CD4-positive, alpha-beta T cell treated with Interleukin-12 subunit alpha and Interleukin-12 subunit beta, for 1 hour (primary cell): ENCODE measurements around the gene TMF1.

Source experiments
- DNase-seq: peaks from one replicate; pipeline ENCODE4 v3.0.0-alpha.2; 2020

TMF1 gene

DNA sequence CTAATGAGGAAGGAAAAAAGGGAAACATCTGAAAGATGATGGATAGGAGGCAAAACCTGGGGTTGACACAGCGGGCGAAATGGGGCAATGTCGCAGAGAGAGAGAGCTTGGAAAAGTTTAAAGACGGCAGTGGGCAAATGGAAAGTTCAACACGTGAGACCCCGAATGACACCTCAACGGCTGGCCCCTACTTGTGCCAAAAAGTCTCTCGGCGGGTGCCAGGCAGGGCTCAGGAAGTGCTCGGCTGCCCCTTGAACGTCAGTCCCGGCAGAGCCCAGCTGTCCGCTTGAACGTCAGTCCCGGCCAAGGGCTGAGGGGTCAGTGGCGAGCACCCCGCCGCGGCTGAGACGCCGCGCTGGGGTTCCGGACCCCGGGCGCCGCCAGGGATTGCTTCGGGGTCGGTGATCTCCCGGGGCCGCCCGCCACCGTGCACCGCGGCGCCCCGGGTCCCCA, 39.3 kb downstream of the TMF1 start:
- peak; percentile 32 for DNase-seq

DNA sequence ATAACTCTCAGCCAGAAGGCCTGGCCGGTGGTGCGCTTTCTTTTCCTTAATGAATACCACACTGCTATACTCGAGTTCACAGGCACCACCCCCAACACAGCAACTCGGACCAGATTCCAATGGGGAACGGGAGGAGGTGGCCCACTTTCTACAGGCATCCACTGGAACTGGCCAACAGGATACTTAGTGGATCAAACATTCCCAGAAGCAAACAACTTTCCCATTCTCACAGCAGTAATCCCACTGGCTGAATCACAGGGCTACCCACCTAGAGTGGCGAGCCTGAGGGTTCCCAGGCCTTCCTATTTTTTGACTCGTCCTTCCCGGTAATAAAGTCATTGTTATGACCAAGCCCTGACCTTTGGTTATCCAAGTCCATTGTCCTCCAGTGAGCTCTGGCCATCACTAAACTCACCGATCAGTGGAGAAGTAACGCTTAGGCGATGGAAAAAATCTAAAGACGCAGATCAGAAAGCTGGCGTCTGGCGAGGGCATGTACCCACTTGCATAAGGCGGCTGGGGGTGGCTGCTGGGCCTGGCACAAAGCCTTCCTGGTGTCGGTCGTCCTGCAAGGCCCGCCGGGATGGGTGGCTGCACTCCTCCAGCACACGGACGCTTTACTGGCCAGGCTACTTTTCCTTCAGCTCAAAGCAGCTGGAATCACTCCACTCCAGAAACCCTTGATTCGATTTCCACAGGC, 39.9 kb downstream of the TMF1 start:
- DNase-seq = no peak

DNA sequence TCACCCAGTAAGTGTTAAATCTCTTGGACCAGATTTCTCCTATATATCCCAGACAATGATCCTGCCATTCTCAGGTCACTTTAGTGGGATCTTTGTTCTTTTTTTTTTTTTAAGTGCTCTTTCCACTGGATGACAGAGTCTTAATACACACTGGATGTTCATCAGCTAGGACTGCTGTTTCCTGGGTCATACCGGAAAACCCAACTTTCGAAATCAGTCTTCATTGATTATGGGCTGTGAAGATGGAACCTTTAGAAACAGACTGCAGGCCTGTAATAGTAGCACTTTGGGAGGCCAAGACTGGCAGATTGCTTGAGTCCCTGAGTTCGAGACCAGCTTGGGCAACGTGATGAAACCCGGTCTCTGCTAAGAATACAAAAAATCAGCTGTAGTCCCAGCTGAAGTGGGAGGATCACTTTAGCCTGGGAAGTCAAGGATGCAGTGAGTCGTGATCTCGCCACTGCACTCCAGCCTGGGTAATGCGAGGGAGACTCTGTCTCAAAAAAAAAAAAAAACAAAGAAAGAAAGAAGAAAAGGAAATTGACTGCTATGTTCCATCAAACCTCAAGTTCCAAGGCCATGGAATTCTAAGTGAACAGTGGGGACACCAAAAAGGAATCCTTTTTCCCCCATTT, 40.9 kb downstream of the TMF1 start:
- DNase-seq = no peak

DNA sequence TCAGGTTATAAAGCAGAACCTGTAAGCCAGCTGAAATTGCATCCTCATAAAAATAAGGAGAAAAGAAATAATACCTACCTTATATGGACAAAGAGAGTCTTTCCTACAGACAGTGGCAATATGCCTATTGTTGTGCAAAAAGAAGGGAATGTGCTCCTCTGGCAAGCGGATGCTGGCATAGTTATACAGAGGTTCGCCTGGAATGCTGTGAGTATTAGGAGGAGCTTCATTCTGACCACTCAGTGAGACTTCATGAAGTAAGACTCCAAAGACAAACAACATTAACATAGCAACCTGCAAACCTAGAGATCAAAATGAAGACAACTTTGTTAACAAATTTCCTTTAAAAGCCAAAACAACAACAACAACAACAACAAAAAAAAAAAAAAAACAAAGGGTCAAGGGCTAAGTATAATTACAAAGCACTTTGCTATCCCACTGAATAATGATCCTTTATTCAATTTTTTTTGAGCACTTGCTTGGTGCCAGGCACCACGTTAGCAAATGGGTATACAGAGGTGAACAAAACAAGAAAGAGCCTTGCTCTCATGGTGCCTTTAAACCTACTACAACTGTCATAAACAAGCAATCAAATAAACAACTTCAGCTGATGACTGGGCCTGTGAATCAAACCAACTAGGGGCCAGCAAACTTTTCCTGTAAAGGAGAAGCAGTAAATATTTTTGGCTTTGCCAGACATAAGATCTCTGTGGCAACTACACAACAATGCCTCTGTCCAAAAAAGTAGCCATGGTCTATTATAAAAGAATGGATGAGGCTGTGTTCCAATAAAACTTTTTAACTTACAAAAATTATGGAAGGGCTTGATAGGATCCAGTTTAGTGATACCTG, 42.3 kb downstream of the TMF1 start:
- no peak for DNase-seq

DNA sequence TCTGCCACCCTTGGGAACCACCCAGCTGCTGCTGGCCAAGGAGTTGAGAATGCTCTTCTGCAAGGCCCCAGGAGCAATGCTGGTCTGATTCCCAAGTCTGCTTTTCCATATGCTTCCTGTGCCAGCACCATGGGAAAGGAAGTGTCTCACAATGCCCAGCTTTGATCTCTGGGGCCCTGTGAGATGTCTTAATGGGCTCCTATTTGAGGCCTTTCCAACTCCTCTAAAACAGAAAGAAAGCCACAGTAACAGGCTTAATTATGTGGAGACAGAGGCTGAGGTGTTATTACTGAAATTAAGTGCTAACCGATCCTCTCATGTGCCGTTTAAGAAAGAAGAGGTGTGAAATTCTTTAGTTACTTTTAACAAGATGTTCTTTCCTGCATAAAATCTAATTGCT, 43.2 kb downstream of the TMF1 start:
- DNase-seq = no peak

DNA sequence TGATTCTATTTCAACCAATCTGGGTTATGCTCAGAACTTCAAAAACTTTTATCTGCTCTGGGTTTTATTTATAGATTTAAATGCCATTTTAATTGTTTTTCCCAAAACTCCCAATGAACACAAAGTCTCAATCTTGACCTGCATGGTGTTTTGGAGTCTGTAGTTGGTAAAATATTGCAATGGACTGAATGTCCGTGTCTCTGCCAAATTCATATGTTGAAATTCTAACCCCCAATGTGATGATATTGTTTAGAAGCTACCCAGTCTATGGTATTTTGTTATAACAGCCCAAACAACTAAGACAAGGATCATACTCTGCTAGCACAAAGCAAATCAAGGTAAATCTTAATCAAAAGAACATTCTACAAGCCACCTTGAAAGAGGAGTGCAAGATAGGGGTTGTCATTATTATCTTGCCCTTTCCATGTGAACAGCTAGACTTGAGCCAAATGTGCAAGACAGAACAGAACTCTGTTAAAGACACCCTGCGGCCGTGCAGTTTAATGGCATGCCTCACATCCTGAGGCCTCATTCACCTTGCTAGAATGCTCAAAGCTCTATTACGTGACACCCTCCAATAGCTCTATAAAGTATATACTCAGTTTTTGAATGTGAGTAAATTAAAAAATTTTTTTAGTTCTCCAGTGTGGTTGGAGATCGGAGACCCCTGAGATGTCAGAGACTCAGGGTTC, 46.2 kb downstream of the TMF1 start:
- no peak for DNase-seq

DNA sequence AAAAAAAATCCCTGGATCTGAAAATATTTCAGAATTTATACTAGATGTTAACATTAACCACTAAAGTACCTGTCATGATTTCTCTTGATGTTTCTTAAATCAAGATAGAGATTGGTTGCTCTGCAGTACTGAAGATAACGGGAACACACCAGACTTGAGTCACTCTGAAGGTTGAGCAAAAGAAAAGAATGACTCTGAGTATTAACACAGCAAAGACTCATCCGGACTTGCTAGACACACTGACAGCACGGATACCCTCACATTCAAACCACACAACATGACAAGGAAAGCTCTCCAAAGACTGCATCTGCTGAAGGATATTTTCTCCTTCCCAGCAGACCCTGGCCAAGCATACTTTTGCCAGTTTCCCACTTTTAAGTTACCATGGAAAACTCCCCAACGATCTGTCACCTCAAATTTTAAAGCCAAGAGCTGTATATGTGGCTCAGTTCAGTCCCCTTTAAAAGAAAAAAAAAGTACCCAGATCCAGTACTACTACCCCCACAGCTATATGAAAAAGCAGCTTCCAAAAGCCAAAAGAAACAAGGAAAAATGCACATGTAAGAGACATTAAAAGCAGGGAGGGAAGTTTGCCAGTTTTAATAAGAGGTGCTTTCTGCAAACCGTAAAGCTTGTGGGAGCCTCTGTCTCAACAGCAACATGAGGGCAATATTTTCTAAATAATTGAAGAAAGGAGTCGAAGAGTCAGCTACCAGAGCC, 46.9 kb downstream of the TMF1 start:
- no peak for DNase-seq

DNA sequence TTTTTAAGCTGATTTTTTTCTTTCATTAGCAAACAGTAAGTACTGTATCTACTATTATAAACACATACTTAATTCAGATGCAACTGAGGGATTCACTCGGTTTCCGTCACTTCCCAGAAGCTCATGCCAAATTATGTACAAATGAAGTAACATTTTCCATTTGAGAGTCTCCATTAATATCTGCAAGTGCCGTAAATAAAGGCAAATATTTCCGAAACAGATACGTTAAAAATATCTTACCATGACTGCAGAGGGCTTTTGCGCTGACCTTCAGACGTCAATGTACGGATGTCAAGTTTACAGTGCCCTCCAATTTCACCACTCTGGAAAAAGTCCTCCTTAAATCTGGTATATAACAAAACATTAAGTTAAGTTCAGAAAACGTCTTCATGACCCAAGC, 48.0 kb downstream of the TMF1 start:
- no peak for DNase-seq

DNA sequence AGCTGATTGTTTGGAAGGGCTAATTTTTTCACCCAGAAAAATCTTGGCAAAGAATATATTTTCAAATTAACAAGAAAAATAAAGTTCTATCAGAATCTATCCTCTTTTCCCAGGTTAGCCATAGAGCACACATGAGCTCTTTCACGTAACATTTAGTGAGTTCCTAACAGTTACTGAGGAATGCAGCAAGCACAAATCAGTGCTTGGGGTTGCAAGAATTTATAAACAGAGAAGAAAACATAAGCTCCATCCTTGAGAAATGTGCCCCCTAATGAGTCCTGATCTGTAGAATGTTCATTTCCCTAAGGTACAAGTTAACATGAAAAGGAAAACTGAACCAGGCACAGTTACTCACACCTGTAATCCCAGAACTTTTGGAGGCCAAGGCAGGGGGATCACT, 52.5 kb downstream of the TMF1 start:
- DNase-seq = no peak

DNA sequence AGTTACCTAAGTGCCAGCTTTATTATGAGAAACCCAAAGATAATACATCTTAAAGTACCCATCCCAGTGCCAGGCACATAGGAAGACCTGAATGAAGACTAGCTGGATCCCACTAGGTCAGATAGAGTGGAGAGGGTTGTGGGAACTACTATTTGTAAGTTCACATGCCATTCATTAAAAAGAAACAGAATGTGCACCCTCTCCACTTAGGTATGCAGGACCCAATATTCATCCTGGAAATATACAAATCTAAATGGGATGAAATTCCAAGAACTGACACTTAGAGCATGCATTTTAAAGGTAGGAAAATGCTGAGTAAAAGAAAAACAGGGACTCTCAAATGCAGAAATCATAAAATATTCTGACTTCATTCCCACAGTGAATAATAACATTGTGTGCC, 53.0 kb downstream of the TMF1 start:
- DNase-seq = no peak

DNA sequence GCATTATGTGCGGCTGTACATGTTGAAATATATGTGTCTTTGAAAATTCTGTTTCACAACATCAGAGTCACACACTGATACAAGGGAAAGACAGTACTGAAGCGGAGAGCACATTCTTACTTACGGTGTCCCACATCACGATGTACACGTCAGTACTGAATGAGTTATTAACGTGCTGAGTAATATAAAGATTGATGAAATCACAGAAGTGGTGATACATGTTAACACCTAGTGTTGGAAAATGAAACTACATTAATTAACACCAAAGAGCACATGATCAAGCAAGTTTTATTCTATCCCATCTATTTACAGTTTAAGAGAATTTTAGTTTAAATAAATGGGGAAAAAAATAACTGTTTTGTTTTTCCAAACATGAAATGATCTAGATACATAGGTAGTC, 54.2 kb downstream of the TMF1 start:
- DNase-seq = no peak

DNA sequence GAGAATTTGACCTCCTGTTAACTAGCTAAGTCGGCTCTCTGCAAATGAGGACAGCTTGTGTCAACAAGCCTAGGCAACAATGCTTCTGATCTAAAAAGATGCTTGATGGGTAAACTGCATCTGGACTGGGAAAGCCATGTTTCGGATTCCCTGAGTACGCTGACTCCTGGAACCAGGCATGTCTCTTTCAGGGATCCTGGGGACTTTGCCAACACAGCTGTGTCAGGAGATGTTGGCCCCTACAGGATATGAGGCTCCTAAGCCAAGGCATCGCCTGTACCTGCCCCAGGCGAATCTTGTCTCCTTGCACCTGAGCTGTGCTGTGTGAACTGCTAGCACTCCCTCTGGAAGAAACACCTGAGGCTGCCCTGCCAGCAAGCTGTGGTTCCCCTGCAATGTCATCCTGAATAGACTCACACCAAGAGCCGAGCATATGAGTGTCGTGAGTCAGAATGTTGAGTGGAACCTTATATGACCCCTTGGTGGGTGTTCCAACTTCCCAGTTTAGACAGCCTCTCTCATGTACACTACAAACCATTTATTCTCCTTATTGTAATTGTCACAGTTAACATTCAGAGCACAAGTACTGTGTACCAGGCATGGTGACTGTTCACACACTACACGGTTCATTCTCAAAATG, 55.7 kb downstream of the TMF1 start:
- DNase-seq = no peak

DNA sequence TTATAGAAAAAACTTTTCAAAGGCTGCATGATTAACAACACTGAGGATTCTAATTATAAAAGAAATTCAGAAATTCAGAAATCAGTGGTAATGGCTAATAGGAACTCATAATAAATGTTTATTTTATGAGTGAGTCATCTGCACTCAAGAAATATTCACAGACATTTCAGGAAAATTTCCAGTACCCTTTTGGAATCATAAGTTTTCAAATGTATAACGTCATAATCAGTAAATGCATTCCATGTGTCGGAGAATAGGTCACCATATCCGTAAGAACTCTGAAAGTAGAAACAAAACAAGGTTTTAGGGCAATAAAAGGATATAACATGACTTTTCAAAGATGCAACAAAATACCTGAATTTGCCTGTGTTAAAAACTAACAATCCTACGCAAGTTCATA, 63.4 kb downstream of the TMF1 start:
- no peak for DNase-seq

DNA sequence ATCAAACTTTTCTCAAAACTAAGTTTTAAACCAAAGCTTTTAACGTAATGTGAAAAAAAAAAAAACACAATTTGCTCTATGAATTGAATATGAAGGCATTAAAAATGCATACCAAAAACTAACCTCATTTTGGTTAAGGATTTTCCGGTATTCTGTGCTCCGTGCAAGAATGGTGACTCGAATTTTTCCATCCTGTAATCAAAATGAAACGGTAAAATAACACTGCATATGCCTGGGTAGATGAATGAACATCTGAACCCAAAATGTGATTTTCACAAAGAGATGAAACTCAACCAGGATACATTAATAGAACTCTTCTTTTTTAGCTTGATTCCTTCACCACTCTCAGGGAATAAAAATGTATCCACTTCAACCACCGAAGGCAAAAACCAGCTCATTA, 64.8 kb downstream of the TMF1 start:
- no peak for DNase-seq

DNA sequence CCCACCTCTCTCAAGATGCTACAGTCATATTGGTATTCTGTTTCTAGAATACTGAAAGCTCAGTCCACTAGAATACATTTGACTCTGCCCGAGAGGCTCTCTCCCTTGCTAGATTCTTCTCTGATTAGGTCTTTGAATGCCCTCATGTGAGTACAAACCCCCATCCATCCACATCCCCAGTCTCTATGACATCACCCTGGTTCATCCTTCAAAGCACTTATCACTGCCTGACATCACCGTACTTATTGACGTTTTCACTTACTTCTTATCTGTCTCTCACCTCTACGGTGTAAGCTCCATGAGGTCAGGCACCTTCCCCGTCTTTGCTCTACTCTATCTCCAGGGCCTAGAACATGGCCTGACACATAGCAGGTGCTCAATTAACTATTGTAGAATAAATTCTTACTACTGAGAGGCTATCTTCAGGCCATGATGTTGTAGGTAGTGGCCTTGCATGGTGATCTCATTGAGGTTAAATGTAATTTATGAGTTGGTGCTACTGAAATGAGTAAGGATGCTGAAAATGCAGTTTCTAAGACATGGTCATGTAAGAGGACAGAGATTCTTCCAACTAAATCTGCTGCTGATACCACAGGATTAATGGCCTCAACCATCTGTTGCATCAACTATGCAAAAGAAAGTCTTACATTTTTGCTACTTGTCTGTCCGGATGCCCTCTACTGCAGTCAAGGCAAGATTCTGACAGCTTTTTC, 65.5 kb downstream of the TMF1 start:
- DNase-seq = no peak

DNA sequence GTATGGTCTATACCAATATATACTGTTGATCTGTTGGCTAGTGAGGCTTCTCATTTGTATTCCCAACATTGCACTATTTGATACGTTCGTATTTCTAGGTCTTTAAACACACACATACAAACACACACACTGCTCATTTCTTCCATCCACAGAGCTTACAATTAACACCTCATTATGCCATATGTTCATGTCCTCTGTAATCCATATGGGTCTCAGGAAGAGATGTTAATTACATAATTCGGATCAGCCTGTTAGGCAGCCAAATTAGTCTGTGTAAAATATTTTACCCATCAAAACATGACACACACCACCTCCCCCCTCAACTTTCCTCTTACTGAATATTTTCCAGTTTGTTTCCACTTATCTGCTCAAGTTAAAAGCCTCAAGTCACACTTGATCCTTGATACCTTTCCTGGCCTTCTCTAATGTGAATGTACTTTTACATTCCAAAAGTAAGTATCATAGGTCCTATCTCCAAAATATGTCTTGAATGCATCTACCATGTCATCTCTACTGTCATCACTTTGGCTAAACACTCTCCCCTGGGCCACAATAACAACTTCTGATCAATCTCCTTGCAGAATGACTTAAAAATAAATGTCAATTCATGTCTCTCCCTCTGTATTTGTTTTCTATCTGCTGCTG, 66.9 kb downstream of the TMF1 start:
- DNase-seq = no peak

DNA sequence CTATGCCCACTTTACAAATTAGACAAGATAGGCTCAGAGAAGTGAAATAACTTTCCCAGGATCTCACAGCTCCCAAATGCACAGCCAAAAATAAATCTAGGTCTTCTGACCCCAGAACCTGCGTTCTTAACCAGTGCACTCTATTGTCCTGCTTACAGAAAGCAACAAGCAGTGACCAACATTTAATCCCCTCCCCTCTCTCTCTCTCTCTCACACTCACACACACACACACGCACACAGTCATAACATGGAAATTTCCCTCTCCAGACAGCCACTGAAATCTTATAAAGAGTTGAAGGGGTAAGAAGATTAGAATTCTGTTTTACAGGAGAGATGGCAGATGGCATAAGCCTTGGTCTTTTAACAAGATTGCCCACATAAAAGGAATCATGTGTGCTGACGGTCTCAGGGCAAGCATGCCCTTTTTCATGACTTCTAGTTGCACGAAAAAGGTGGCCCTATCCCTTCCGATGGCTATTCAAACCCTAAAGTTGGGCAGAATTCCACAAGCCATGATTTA, 68.1 kb downstream of the TMF1 start:
- no peak for DNase-seq

DNA sequence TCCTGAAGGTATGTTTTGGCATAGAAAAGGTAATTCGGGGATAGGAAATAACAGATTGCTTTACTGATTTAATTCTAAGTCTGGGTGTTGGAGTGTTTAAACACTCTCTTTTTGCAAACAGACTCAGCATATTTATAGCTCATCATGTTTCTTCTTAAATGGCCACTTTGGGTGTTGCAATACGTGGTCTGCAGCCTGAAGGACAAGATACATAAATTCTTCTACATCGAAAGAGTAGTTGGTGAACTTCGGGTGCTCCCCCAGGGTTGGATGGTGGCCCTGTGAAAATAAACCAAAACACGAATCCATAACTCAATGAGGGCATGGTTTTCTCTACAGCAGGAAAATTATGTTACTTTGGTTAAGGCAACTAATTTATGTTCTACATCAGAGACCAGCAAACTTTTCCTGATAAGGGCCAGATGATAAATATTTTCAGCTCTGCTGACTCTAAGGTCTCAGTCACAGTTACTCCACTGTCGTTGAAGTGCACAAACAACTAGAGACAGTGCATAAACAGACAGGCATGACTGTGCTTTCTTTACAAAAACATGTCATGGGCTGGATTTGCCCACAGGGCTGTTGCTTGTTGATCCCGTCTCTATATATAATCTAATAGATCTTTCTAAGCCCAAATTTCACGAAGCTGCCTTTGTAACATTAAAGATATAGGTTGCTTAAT, 74.5 kb downstream of the TMF1 start:
- DNase-seq = no peak

DNA sequence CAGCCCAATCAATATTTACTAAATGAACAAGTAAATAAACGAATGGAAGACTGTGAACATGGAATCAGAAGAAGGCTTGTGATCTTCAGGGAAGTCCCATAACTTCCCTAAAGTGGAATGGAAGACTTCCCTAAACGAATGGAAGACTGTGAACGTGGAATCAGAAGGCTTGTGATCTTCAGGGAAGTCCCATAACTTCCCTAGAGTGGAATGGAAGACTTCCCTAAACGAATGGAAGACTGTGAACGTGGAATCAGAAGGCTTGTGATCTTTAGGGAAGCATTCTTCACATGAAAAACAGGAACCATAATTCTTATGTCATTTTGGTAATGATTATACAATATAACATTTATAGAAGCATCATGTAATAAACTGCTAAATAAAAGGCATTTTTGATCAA, 77.4 kb downstream of the TMF1 start:
- no peak for DNase-seq

DNA sequence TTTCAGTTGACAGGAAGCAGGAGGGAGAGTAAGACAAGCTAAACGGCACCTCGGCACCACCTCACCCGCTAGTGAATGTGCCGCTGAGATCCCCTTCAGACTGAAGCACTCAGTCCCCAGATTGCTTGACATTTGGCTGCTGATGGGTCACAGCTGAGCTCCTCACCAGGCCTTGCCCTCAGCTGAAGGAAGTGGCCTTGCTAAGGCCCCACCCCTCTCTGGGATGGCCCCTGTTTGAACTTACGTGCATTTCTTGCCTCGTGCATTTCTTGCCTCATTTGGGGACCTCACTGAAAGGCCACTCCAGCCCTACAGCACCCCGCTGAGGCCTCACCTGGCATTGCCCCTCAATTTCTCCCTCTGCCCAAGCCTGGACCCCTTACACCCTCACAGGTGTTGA, 78.5 kb downstream of the TMF1 start:
- no peak for DNase-seq
